Measurements from ENCODE around the gene STAC3.

Gene STAC3

DNA sequence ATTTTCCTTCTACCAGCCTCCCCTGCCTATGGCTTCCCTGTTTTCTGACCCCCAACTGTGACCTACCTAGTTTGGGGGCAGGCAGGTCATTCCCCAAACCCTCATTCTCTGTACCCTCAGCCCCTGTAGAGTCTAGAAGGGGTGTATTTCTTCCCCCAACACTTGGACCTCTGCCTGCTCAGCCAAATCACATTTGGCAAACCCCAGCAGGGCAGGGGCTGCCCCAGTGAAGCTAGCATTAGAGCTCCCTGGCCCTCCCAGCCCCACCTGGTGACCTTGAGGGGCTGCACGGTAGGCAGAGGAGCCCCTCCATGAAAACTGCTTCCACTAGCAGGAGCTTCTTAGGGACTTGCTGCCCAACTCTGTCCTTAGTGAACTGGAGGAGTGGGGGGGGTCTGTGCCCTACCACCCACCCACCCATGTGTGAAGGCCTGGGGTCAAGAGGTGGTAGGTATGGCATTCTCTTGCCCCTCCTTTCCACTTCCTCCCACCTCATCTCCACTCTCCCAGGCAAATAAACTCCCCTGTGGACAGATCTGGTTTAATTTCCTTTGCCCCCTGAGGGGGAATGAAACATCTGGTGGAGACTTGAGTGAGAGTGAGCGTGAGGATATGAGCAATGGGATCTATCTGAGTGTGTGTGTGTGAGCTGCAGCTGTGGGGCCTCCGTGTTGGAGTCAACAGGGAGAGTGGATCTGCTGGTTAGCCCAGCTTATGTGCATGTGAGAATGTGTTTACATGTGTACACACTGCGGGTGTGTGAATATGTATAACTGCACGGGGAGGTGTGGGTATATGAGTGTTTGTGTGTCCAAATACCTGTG, 32.7 kb downstream of the STAC3 start:
- no peak overlapping the region for H3K4me3 ChIP-seq (ENCODE audit: low read length)
- peaks cover 94% of the 10 kb centered on the region for H3K27me3 ChIP-seq (replicated peaks; ENCODE audit: insufficient read depth, low read length)
- H3K4me1 ChIP-seq (ENCODE audit: low read length), result peaks cover 17% of the 10 kb centered on the region

DNA sequence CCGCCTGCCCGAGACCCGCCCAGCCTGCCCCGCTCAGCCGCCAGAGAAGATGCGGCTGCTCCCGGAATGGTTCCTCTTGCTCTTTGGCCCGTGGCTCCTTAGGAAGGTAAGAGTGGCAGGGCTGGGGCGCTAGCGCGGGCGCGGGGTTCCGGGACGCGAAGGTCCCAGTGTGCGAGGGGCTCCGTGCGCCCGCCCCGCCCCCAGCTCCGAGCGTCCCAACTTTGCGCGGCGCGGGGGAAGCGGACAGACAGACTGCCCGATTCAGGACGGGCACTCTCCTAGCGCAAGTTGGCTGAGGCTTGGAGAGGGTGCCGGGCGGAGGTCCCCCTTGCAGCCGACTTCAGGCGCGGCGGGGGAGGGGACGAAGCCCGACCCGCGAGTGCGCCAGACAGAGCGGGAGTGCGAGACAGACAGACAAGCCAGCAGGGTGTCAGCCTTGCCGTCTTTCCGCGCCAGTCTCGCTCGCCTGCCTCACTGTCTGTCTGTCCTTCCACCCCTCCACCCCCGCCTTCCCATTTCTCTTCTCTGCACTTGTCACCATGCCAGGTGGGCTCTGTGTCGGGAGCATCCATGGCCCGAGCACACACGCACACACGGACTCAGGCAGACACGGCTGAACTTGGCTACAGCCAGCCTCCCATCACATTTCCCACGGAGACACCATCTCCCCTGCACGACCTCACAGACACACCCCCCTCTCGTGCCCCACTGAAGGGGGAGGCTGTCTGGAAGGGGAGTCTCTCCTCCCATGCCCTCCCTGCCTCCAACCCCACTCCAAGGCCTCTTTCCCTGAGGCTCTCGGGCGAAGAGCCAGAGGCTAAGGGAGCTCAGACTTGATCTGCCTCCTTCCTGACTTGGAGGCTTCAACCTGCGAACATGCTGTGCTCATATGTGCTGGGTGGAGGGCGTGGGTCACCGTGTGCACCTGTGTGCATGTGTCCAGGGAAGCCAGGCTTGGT, 33.8 kb downstream of the STAC3 start:
- Histone ChIP-seq H3K4me3 (ENCODE audit: low read length) (peak overlapping the region; percentile 70), H3F3A (ENCODE audit: insufficient read depth, low read length) (peaks cover 10% of the 10 kb centered on the region), H3K9ac (ENCODE audit: low read length) (no peak overlapping the region; the same call in 1 of the 2 replicates), H3K9me2 (replicated peaks; ENCODE audit: insufficient read depth, low read length) (no peaks in the 10 kb centered on the region), H3K27ac (ENCODE audit: low read length) (no peak overlapping the region), H3K9me3 (replicated peaks; ENCODE audit: insufficient read depth, low read length) (no peaks in the 10 kb centered on the region), H3K4me2 (ENCODE audit: low read depth, low read length) (peak overlapping the region; percentile 100), H4K20me1 (ENCODE audit: insufficient read depth, low read length) (0 out of 2 replicates have a peak, but pooled peaks cover 4% of the 10 kb centered on the region), H2AFZ (ENCODE audit: low read length) (peak overlapping the region; percentile 85), H3K36me3 (replicated peaks; ENCODE audit: insufficient read depth, low read length) (no peaks in the 10 kb centered on the region), H3K27me3 (replicated peaks; ENCODE audit: insufficient read depth, low read length) (peaks cover 92% of the 10 kb centered on the region), H3K4me1 (ENCODE audit: low read length) (peaks cover 17% of the 10 kb centered on the region), H3K79me2 (ENCODE audit: low read length) (no peaks in the 10 kb centered on the region)
- DNase-seq, result no peak
- TF ChIP-seq, protein P1, sequence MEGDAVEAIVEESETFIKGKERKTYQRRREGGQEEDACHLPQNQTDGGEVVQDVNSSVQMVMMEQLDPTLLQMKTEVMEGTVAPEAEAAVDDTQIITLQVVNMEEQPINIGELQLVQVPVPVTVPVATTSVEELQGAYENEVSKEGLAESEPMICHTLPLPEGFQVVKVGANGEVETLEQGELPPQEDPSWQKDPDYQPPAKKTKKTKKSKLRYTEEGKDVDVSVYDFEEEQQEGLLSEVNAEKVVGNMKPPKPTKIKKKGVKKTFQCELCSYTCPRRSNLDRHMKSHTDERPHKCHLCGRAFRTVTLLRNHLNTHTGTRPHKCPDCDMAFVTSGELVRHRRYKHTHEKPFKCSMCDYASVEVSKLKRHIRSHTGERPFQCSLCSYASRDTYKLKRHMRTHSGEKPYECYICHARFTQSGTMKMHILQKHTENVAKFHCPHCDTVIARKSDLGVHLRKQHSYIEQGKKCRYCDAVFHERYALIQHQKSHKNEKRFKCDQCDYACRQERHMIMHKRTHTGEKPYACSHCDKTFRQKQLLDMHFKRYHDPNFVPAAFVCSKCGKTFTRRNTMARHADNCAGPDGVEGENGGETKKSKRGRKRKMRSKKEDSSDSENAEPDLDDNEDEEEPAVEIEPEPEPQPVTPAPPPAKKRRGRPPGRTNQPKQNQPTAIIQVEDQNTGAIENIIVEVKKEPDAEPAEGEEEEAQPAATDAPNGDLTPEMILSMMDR (IDR thresholded peaks at IDR 0.05; ENCODE audit: low read length), result no peak
- TF ChIP-seq EZH2 (optimal IDR thresholded peaks at IDR 0.05; ENCODE audit: low read depth, low read length) (no peak), EZH2phosphoT487 (IDR thresholded peaks at IDR 0.05; ENCODE audit: low read length) (no peak)

More for the DNA sequence above, 32.7 kb downstream of the STAC3 start:
- Histone ChIP-seq H3K9me3 (replicated peaks; ENCODE audit: insufficient read depth, low read length) (no peaks in the 10 kb centered on the region), H3F3A (ENCODE audit: insufficient read depth, low read length) (peaks cover 10% of the 10 kb centered on the region), H3K9me2 (replicated peaks; ENCODE audit: insufficient read depth, low read length) (no peaks in the 10 kb centered on the region), H3K27ac (ENCODE audit: low read length) (no peak overlapping the region), H3K79me2 (ENCODE audit: low read length) (no peaks in the 10 kb centered on the region), H3K4me2 (ENCODE audit: low read depth, low read length) (no peak overlapping the region), H2AFZ (ENCODE audit: low read length) (no peak overlapping the region), H3K36me3 (replicated peaks; ENCODE audit: insufficient read depth, low read length) (no peaks in the 10 kb centered on the region), H4K20me1 (ENCODE audit: insufficient read depth, low read length) (0 out of 2 replicates have a peak, but pooled peaks cover 4% of the 10 kb centered on the region), H3K9ac (ENCODE audit: low read length) (no peak overlapping the region)
- TF ChIP-seq, protein P1 (IDR thresholded peaks at IDR 0.05; ENCODE audit: low read length), result no peak
- no peak for TF ChIP-seq EZH2phosphoT487 (IDR thresholded peaks at IDR 0.05; ENCODE audit: low read length)
- no peak for TF ChIP-seq EZH2 (optimal IDR thresholded peaks at IDR 0.05; ENCODE audit: low read depth, low read length)
- DNase-seq, result no peak

DNA sequence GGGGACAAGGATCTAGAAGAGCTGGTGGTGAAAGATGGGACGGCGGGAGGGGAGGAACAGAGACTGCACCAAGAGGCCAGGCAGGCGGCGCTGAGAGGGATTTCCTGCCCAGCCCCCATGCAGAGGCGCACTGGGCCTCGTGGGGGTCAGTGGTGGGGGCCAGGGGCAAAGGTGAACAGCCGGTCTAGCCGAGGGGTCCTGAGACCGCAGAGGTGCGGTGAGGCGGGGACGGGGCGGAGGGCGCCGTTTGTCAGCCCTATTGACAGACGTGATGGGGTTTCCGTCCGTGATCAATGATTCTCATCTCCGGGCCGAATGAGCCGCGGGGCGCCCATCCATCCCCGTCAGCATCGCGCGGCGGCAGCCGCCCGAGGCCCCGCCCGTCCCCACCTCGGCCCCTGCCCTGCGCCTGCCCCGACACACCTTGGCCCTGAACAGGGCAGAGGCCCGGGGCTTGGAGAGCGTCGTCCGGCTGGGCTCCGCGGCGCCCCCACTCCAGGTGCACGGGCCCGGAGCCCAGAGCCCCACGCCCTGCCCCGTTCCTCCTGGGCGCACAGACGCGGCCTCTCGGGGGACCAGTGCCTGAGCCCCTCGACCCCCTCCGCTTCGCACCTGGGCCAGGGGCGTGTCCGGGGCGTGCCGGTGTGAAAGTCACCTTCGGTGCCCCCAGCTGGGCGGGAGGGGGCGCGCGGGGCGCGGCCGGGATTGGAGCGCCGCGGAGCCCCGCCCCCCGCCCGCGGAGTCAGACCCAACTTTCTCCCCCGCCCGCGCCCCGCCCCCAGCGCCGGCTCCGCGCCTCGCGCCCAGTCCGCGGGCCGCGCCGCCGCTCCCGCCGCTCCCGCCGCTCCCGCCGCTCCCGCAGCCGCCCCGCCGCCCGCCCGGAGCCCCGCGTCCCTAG, 34.7 kb downstream of the STAC3 start, which contains the start of gene NXPH4:
TSS of gene NXPH4 (plus strand) at position 781 of the 898 bp plus-strand sequence. CDS start 176 bp downstream, outside the sequence.
- H3K9ac ChIP-seq (ENCODE audit: low read length), result no peak within 1 kb of the TSS; the same call in 1 of the 2 replicates
- H3K4me3 ChIP-seq (ENCODE audit: low read length), result peak within 1 kb of the TSS; percentile 70
- 0 out of 2 replicates have a peak, but pooled peaks cover 4% of the 10 kb centered on the region for H4K20me1 ChIP-seq (ENCODE audit: insufficient read depth, low read length)
- H3K27me3 ChIP-seq (replicated peaks; ENCODE audit: insufficient read depth, low read length), result peaks cover 92% of the 10 kb centered on the region
- no peaks in the 10 kb centered on the region for H3K9me3 ChIP-seq (replicated peaks; ENCODE audit: insufficient read depth, low read length)
- H3F3A ChIP-seq (ENCODE audit: insufficient read depth, low read length), result peaks cover 10% of the 10 kb centered on the region
- H3K79me2 ChIP-seq (ENCODE audit: low read length), result no peaks in the 10 kb centered on the region
- no peaks in the 10 kb centered on the region for H3K9me2 ChIP-seq (replicated peaks; ENCODE audit: insufficient read depth, low read length)
- no peaks in the 10 kb centered on the region for H3K36me3 ChIP-seq (replicated peaks; ENCODE audit: insufficient read depth, low read length)
- peaks cover 17% of the 10 kb centered on the region for H3K4me1 ChIP-seq (ENCODE audit: low read length)
- no peak within 1 kb of the TSS for H3K27ac ChIP-seq (ENCODE audit: low read length)
- H3K4me2 ChIP-seq (ENCODE audit: low read depth, low read length), result peak within 1 kb of the TSS; percentile 100
- H2AFZ ChIP-seq (ENCODE audit: low read length), result peak within 1 kb of the TSS; percentile 85
- DNase-seq, result peak; percentile 34
- TF ChIP-seq EZH2phosphoT487 (IDR thresholded peaks at IDR 0.05; ENCODE audit: low read length) (no peak), EZH2 (optimal IDR thresholded peaks at IDR 0.05; ENCODE audit: low read depth, low read length) (no peak)
- TF ChIP-seq, protein P1 (IDR thresholded peaks at IDR 0.05; ENCODE audit: low read length), result no peak

Measured in MM.1S (cell line).